ENCODE measurements around the gene SPECC1.

DNA sequence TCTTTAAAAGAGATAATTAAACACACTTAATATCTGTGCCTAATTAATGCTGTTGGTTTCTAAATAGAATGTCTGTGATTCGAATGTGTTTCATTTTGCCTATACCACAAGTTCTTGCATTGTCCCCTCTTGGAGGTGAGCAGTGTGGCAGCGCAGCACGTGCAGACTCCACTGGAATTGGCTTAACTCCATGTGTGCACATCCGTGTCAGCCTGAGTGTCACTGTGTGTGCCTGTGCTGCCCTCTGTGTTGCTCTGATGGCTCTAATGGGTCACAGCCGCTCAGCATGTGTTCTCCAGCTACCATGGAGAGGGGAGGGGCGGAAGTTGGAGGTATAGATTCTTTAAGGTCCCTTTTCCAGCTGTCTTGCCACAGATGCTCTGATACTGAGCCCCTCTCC lies 226.6 kb downstream of the SPECC1 start:
- no peak for TF ChIP-seq CTCF (IDR thresholded peaks at IDR 0.05; ENCODE audit: low read depth, low read length, poor library complexity, severe bottlenecking)
- no peak for TF ChIP-seq EZH2phosphoT487 (IDR thresholded peaks at IDR 0.05; ENCODE audit: borderline replicate concordance, low read length)
